Ishikawa (cell line): Measurements from ENCODE around the gene ARSB.

Experiments used
- CEBPB ChIP-seq: IDR thresholded peaks from 2 replicates; pipeline ENCODE4 v1.6.1; 2012
- CREB1 ChIP-seq: IDR thresholded peaks from 2 replicates; pipeline ENCODE4 v1.6.1; 2012; ENCODE audit warnings: low read depth
- EGR1 ChIP-seq: IDR thresholded peaks from 2 replicates; pipeline ENCODE4 v1.6.1; 2012
- EP300 ChIP-seq: IDR thresholded peaks from 2 replicates; pipeline ENCODE4 v1.6.1; 2012; ENCODE audit warnings: borderline replicate concordance
- FOXM1 ChIP-seq: IDR thresholded peaks from 2 replicates; pipeline ENCODE4 v1.6.1; 2012; ENCODE audit warnings: low read depth, borderline replicate concordance
- MAX ChIP-seq: IDR thresholded peaks from 2 replicates; pipeline ENCODE4 v1.6.1; 2012
- NFIC ChIP-seq: IDR thresholded peaks from 2 replicates; pipeline ENCODE4 v1.6.1; 2012
- RAD21 ChIP-seq: IDR thresholded peaks from 2 replicates; pipeline ENCODE4 v1.6.1; 2012; ENCODE audit warnings: low read depth
- REST ChIP-seq: IDR thresholded peaks from 2 replicates; pipeline ENCODE4 v1.6.1; 2012; ENCODE audit warnings: low read depth, mild to moderate bottlenecking
- TAF1 ChIP-seq: IDR thresholded peaks from 2 replicates; pipeline ENCODE4 v1.6.1; 2012; ENCODE audit warnings: low read depth, mild to moderate bottlenecking
- TCF12 ChIP-seq: IDR thresholded peaks from 2 replicates; pipeline ENCODE4 v1.6.1; 2012; ENCODE audit warnings: low read depth
- TEAD4 ChIP-seq: IDR thresholded peaks from 2 replicates; pipeline ENCODE4 v1.6.1; 2012
- USF1 ChIP-seq: IDR thresholded peaks from 2 replicates; pipeline ENCODE4 v1.6.1; 2012
- YY1 ChIP-seq: IDR thresholded peaks from 2 replicates; pipeline ENCODE4 v1.6.1; 2012; ENCODE audit warnings: low read depth
- ZBTB7A ChIP-seq: IDR thresholded peaks from 2 replicates; pipeline ENCODE4 v1.6.1; 2012; ENCODE audit warnings: low read depth

The ARSB gene

GRCh38 chr5:78813286-78813685 lies 171.8 kb downstream of the ARSB start:
- TF ChIP-seq MAX: no peak
- TF ChIP-seq REST: no peak
- no peak for TF ChIP-seq CEBPB
- no peak for TF ChIP-seq EP300
- TF ChIP-seq ZBTB7A: no peak
- TF ChIP-seq FOXM1: no peak
- no peak for TF ChIP-seq TCF12
- no peak for TF ChIP-seq CREB1
- TF ChIP-seq USF1: no peak
- no peak for TF ChIP-seq YY1
- no peak for TF ChIP-seq TEAD4
- TF ChIP-seq EGR1: no peak
- TF ChIP-seq TAF1: no peak
- no peak for TF ChIP-seq NFIC
- no peak for TF ChIP-seq RAD21

- TF ChIP-seq RAD21 (no peak), EP300 (no peak), YY1 (no peak), EGR1 (no peak), CEBPB (no peak)
These were observed 173.2 kb downstream of the ARSB start for GRCh38 chr5:78811866-78812265.

GRCh38 chr5:78811121-78811817 lies 173.8 kb downstream of the ARSB start:
- TF ChIP-seq YY1 (no peak), ZBTB7A (no peak), CEBPB (no peak), NFIC (no peak), CREB1 (no peak), EGR1 (no peak), FOXM1 (no peak), TEAD4 (no peak), RAD21 (no peak), USF1 (no peak), TCF12 (no peak), TAF1 (no peak), MAX (no peak), REST (no peak), EP300 (no peak)

GRCh38 chr5:78810098-78810920 lies 174.8 kb downstream of the ARSB start:
- TF ChIP-seq NFIC: no peak
- no peak for TF ChIP-seq EP300
- TF ChIP-seq USF1: no peak
- no peak for TF ChIP-seq REST
- no peak for TF ChIP-seq FOXM1
- TF ChIP-seq EGR1: no peak
- TF ChIP-seq TCF12: no peak
- no peak for TF ChIP-seq RAD21
- TF ChIP-seq ZBTB7A: no peak
- no peak for TF ChIP-seq TEAD4
- TF ChIP-seq TAF1: no peak
- TF ChIP-seq CREB1: no peak
- no peak for TF ChIP-seq CEBPB
- TF ChIP-seq MAX: no peak
- no peak for TF ChIP-seq YY1
